CD8-positive, alpha-beta memory T cell (primary cell): ENCODE results near the gene TRIM65. TPM values are rescaled to one million over a fixed set of nuclear protein-coding genes. Genes with fewer than 3 reads are reported as not detected.

Experiments
- CTCF ChIA-PET: fragments of 350-600 bp; sonication (Branson Sonifier 250); formaldehyde crosslinking; loops from one replicate; lab custom pipeline; 2021; ENCODE audit warnings: antibody characterized with exemption; lab: Charles Lee
- POLR2A ChIA-PET: fragments of 350-600 bp; sonication (Branson Sonifier 250); formaldehyde crosslinking; loops from one replicate; lab custom pipeline; 2021; ENCODE audit warnings: antibody characterized with exemption; lab: Charles Lee
- DNase-seq, 5 donors: peaks; one replicate each; pipeline versions ENCODE4 v3.0.0 to v3.0.0-alpha.2; 2020 to 2022; ENCODE audit warnings: mixed read lengths in 1 of 5
- H3K27ac ChIP-seq: one replicate; pipeline ENCODE4 v1.7.0; 2013; ENCODE audit warnings: low read depth, mild to moderate bottlenecking, low read length, moderate library complexity
- H3K27me3 ChIP-seq: 2 replicates; pipeline ENCODE4 v1.7.0; 2013; ENCODE audit warnings: low read length, mild to moderate bottlenecking; ENCODE audit not compliant: insufficient read depth, poor library complexity, severe bottlenecking
- H3K36me3 ChIP-seq: 2 replicates; pipeline ENCODE4 v1.7.0; 2013; ENCODE audit warnings: mild to moderate bottlenecking, low read length, moderate library complexity; ENCODE audit not compliant: insufficient read depth
- H3K4me1 ChIP-seq: 2 replicates; pipeline ENCODE4 v1.7.0; 2013; ENCODE audit warnings: mild to moderate bottlenecking, low read length, moderate library complexity; ENCODE audit not compliant: insufficient read depth
- H3K4me3 ChIP-seq: 2 replicates; pipeline ENCODE4 v1.7.0; 2013; ENCODE audit warnings: mild to moderate bottlenecking, low read length
- H3K9me3 ChIP-seq: 2 replicates; pipeline ENCODE4 v1.7.0; 2013; ENCODE audit warnings: mild to moderate bottlenecking, low read length
- H3K27ac Mint-ChIP-seq, 8 donors: one replicate each; pipeline ENCODE4 v1.8.0; 2020 to 2021; ENCODE audit warnings: mixed read lengths in 8 of 8, mild to moderate bottlenecking in 6 of 8, inconsistent platforms in 3 of 8, moderate library complexity in 3 of 8
- H3K27me3 Mint-ChIP-seq, 2 donors: one replicate each; pipeline ENCODE4 v1.8.0; 2020 to 2021; ENCODE audit warnings: mixed read lengths in 2 of 2, mild to moderate bottlenecking in 1 of 2, moderate library complexity in 1 of 2
- H3K36me3 Mint-ChIP-seq, 3 donors: one replicate each; pipeline ENCODE4 v1.8.0; 2020 to 2021; ENCODE audit warnings: mixed read lengths in 3 of 3, inconsistent platforms in 1 of 3, mild to moderate bottlenecking in 1 of 3
- H3K4me1 Mint-ChIP-seq, 3 donors: one replicate each; pipeline ENCODE4 v1.8.0; 2020 to 2021; ENCODE audit warnings: mixed read lengths in 3 of 3, inconsistent platforms in 1 of 3, mild to moderate bottlenecking in 1 of 3
- H3K4me3 Mint-ChIP-seq, 7 donors: one replicate each; pipeline ENCODE4 v1.8.0; 2020 to 2021; ENCODE audit warnings: mixed read lengths in 7 of 7, mild to moderate bottlenecking in 6 of 7, moderate library complexity in 4 of 7, inconsistent platforms in 2 of 7
- H3K9me3 Mint-ChIP-seq, 5 donors: one replicate each; pipeline ENCODE4 v1.8.0; 2020 to 2022; ENCODE audit warnings: mixed read lengths in 5 of 5, mild to moderate bottlenecking in 3 of 5, moderate library complexity in 2 of 5, inconsistent platforms in 1 of 5
- polyA plus RNA-seq: library from polyadenylated mRNA; unstranded; fragments of 300-500 nt; fragmentation: Illumina TruSeq; gene quantifications from one replicate; pipeline ENCODE4 v1.2.3, GENCODE V29; 2021
- total RNA-seq, 2 experiments: library from RNA; stranded (reverse); gene quantifications; one replicate each; pipeline ENCODE4 v1.2.3, GENCODE V29; 2021

Gene TRIM65
- total and polyA plus RNA-seq, 3 experiments from 2014 or later: 28.1 to 35.4 (median 34.9) TPM

DNA sequence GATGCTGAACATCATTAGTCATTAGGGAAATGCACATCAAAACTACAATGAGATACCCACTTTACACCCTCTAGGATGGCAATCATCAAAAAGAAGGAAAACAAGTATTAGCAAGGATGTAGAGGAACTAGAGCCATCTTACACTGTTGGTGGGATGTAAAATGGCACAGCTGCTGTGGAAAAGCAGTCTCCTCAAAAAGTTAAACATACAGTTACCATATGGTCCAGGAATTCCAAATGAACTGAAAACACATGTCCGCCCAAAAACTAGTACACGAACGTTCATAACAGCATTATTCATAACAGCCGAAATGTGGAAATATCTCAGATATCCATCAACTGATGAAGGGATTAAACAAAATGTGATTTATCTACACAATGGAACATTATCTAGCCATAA is 37.1 kb upstream of the TRIM65 start:
- Histone ChIP-seq H3K4me1 (no peaks in the 10 kb centered on the region), H3K27ac (no peak overlapping the region), H3K4me3 (no peak overlapping the region), H3K9me3 (no peaks in the 10 kb centered on the region), H3K36me3 (no peaks in the 10 kb centered on the region), H3K27me3 (no peaks in the 10 kb centered on the region)
- H3K4me3 Mint-ChIP-seq: no peak overlapping the region
- ChIA-PET POLR2A (no interaction called here), CTCF (no interaction called here)
- peaks cover 0 to 3% (median 0%) of the 10 kb centered on the region in 3 donors for H3K36me3 Mint-ChIP-seq
- H3K9me3 Mint-ChIP-seq: no peaks in the 10 kb centered on the region
- H3K4me1 Mint-ChIP-seq: no peaks in the 10 kb centered on the region
- H3K27ac Mint-ChIP-seq: no peak overlapping the region
- no peak for DNase-seq
- H3K27me3 Mint-ChIP-seq: peaks cover 0 to 1% of the 10 kb centered on the region in 2 donors

- no peak for DNase-seq
- Mint-ChIP-seq H3K36me3 (peaks cover 0 to 3% (median 0%) of the 10 kb centered on the region in 3 donors), H3K4me3 (no peak overlapping the region), H3K27ac (no peak overlapping the region), H3K4me1 (no peaks in the 10 kb centered on the region), H3K27me3 (peaks cover 0 to 1% of the 10 kb centered on the region in 2 donors), H3K9me3 (no peaks in the 10 kb centered on the region)
- H3K36me3 ChIP-seq: no peaks in the 10 kb centered on the region
- no peaks in the 10 kb centered on the region for H3K4me1 ChIP-seq
- no peak overlapping the region for H3K4me3 ChIP-seq
- H3K27ac ChIP-seq: no peak overlapping the region
- no peaks in the 10 kb centered on the region for H3K9me3 ChIP-seq
- no peaks in the 10 kb centered on the region for H3K27me3 ChIP-seq
- CTCF ChIA-PET: interaction anchor here (0.7 to 0.8 kb wide), 2 partner anchors 14 to 184 kb away, joined by 3 read pairs; no protein-coding TSS in a partner anchor
- POLR2A ChIA-PET: no interaction called here
Measured at GRCh38 chr17:75932852-75933251, 36.1 kb upstream of the TRIM65 start.

DNA sequence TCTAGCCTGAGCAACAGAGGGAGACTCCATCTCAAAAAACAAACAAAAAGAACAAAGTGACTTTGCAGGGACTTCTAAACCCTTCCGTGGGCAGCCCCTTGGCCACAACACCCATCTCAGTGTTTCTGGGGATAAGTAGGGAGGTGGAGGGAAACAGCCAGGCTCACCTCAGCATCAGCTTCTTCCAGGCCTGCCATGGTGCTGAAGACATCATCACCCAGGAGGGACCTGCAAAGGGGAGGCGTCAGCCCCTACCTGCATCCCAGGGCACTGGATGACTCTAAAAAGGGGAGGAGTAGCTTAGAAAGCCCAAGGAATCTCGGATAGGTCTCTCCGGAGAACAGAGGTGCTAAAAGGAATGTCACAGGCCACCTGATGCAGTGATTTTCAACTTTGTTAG is 34.3 kb upstream of the TRIM65 start:
- H3K27ac Mint-ChIP-seq: no peak overlapping the region
- H3K9me3 ChIP-seq: no peaks in the 10 kb centered on the region
- no peaks in the 10 kb centered on the region for H3K36me3 ChIP-seq
- CTCF ChIA-PET: interaction anchor here (1.2 kb wide), 1 partner anchor 13 kb away, joined by 3 read pairs; no protein-coding TSS in a partner anchor
- peaks cover 0 to 1% of the 10 kb centered on the region in 2 donors for H3K27me3 Mint-ChIP-seq
- H3K4me3 ChIP-seq: no peak overlapping the region
- POLR2A ChIA-PET: no interaction called here
- no peaks in the 10 kb centered on the region for H3K27me3 ChIP-seq
- H3K4me1 Mint-ChIP-seq: no peaks in the 10 kb centered on the region
- H3K9me3 Mint-ChIP-seq: no peaks in the 10 kb centered on the region
- no peak for DNase-seq
- H3K4me1 ChIP-seq: no peaks in the 10 kb centered on the region
- no peak overlapping the region for H3K4me3 Mint-ChIP-seq
- peaks cover 0 to 8% (median 6%) of the 10 kb centered on the region in 3 donors for H3K36me3 Mint-ChIP-seq
- no peak overlapping the region for H3K27ac ChIP-seq

DNA sequence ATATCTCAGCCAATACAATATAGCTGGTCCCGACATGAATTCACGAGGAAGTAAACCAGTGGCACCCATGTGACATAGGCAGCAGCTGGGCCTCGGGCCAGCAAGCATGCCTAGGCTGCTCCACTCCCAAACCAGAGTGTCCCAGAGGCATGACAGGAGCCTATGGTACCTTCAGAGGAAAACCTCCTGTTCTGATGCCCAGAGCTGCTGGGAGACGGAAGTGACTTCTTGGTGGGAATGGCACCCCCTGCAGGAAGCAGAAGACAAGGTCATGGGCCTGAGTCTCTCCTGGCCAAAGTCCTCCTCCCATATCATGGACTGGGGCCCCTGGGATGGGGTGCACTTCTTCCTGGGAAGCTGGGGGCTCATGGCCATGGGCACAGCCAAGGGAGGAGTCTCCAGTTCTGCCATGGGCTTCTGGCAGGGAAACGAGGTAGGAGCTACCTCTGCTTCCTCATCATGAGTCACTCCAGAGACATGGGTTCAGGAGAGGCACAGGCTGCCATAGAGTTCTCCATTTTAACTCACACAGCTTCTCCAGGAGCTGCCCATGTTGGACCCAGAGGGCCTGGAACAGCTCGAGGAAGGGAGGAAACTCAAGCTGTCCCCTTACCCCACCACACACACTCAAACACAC is 30.7 kb upstream of the TRIM65 start:
- Histone ChIP-seq H3K27me3 (no peaks in the 10 kb centered on the region), H3K4me1 (no peaks in the 10 kb centered on the region), H3K27ac (no peak overlapping the region), H3K9me3 (no peaks in the 10 kb centered on the region), H3K36me3 (no peaks in the 10 kb centered on the region), H3K4me3 (no peak overlapping the region)
- ChIA-PET CTCF (interaction anchor here (1.1 to 1.2 kb wide), 3 partner anchors 11 to 87 kb away, joined by 3 to 4 read pairs (median 4); no protein-coding TSS in a partner anchor), POLR2A (interaction anchor here (0.5 to 0.9 kb wide), 2 partner anchors 14 to 53 kb away, joined by 3 to 5 read pairs; no protein-coding TSS in a partner anchor)
- H3K36me3 Mint-ChIP-seq: peaks cover 0 to 19% (median 10%) of the 10 kb centered on the region in 3 donors
- H3K4me3 Mint-ChIP-seq: no peak overlapping the region
- DNase-seq: no peak
- H3K27ac Mint-ChIP-seq: no peak overlapping the region
- no peaks in the 10 kb centered on the region for H3K4me1 Mint-ChIP-seq
- H3K9me3 Mint-ChIP-seq: no peaks in the 10 kb centered on the region
- peaks cover 0 to 1% of the 10 kb centered on the region in 2 donors for H3K27me3 Mint-ChIP-seq

DNA sequence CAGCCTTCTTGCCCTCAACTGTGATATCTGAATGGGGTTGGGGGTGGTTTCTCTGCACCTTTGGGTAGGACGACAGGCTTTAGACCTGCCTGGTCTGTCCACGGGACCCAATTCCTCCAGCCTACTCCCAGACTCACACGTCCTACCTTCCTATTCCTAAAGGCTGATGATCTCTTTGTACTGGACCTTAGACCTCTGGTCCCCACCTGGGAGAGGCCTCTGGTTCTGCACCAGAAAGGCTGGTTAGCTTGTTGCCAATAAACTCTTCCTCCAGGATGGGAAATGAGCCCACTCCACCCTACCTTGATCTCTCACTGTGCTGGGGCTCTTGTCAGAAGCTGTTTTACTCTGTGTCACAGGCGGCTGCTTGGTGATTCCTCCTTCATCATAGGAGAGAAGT is 29.7 kb upstream of the TRIM65 start:
- Histone ChIP-seq H3K4me3 (no peak overlapping the region), H3K27me3 (no peaks in the 10 kb centered on the region), H3K4me1 (no peaks in the 10 kb centered on the region), H3K9me3 (no peaks in the 10 kb centered on the region), H3K27ac (no peak overlapping the region), H3K36me3 (no peaks in the 10 kb centered on the region)
- ChIA-PET CTCF (interaction anchor here (0.9 kb wide), 1 partner anchor 162 kb away, joined by 3 read pairs; no protein-coding TSS in a partner anchor), POLR2A (no interaction called here)
- H3K4me3 Mint-ChIP-seq: no peak overlapping the region
- no peaks in the 10 kb centered on the region for H3K9me3 Mint-ChIP-seq
- H3K27me3 Mint-ChIP-seq: peaks cover 0 to 1% of the 10 kb centered on the region in 2 donors
- no peaks in the 10 kb centered on the region for H3K4me1 Mint-ChIP-seq
- no peak for DNase-seq
- H3K27ac Mint-ChIP-seq: no peak overlapping the region
- H3K36me3 Mint-ChIP-seq: peaks cover 0 to 23% (median 7%) of the 10 kb centered on the region in 3 donors

GRCh38 chr17:75925912-75926311 is 29.2 kb upstream of the TRIM65 start:
- DNase-seq: no peak
- Mint-ChIP-seq H3K36me3 (peaks cover 0 to 26% (median 7%) of the 10 kb centered on the region in 3 donors), H3K9me3 (no peaks in the 10 kb centered on the region), H3K4me1 (no peaks in the 10 kb centered on the region), H3K4me3 (no peak overlapping the region), H3K27ac (no peak overlapping the region), H3K27me3 (peaks cover 0 to 1% of the 10 kb centered on the region in 2 donors)
- CTCF ChIA-PET: interaction anchor here (0.9 to 1.2 kb wide), 2 partner anchors 85 to 162 kb away, joined by 3 read pairs; no protein-coding TSS in a partner anchor
- no peaks in the 10 kb centered on the region for H3K36me3 ChIP-seq
- H3K27me3 ChIP-seq: no peaks in the 10 kb centered on the region
- no peaks in the 10 kb centered on the region for H3K9me3 ChIP-seq
- POLR2A ChIA-PET: interaction anchor here (0.6 kb wide), 1 partner anchor 454 kb away, joined by 3 read pairs; no protein-coding TSS in a partner anchor
- H3K4me3 ChIP-seq: no peak overlapping the region
- H3K4me1 ChIP-seq: no peaks in the 10 kb centered on the region
- H3K27ac ChIP-seq: no peak overlapping the region

DNA sequence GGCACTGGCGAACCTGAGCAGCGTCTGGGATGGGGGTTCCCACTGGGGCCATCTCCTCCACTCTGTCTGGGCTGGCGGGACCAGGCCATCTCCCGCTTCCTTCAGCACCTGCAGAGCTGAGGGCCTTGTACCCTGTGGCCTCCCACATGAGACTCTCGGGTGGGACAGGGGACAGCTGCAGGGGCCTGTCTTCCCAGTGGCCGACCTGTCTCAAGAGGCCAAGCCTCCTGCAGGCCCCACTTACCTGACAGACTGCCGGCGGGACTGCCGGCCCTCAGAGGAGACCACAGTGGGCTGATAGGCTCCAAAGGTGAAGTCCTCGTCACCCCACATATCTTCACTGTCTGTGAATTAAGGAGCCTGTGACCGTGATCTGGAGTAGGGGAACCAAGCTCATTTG is 28.4 kb upstream of the TRIM65 start:
- H3K36me3 Mint-ChIP-seq: peaks cover 0 to 26% (median 7%) of the 10 kb centered on the region in 3 donors
- no peak overlapping the region for H3K4me3 ChIP-seq
- H3K4me1 ChIP-seq: no peaks in the 10 kb centered on the region
- H3K36me3 ChIP-seq: no peaks in the 10 kb centered on the region
- H3K27ac ChIP-seq: no peak overlapping the region
- ChIA-PET POLR2A (interaction anchor here (0.6 kb wide), 1 partner anchor 455 kb away, joined by 3 read pairs; no protein-coding TSS in a partner anchor), CTCF (interaction anchor here (1.2 kb wide), 1 partner anchor 86 kb away, joined by 3 read pairs; no protein-coding TSS in a partner anchor)
- no peak overlapping the region for H3K27ac Mint-ChIP-seq
- no peak for DNase-seq
- no peaks in the 10 kb centered on the region for H3K9me3 ChIP-seq
- no peaks in the 10 kb centered on the region for H3K9me3 Mint-ChIP-seq
- H3K27me3 ChIP-seq: no peaks in the 10 kb centered on the region
- H3K4me3 Mint-ChIP-seq: no peak overlapping the region
- H3K27me3 Mint-ChIP-seq: peaks cover 0 to 1% of the 10 kb centered on the region in 2 donors
- H3K4me1 Mint-ChIP-seq: no peaks in the 10 kb centered on the region
